ENCODE results near the gene RASAL1.

GRCh38 chr12:113136990-113137511 is 1.5 kb upstream of the RASAL1 start:
- TF ChIP-seq ZNF274 (IDR thresholded peaks at IDR 0.05; ENCODE audit: low read length) (no peak), ZNF274 (tag by site-specific recombination; IDR thresholded peaks at IDR 0.05; ENCODE audit: borderline replicate concordance) (no peak), ZNF362 (tag by site-specific recombination; IDR thresholded peaks at IDR 0.05) (no peak), CTCF (tag by site-specific recombination; IDR thresholded peaks at IDR 0.05) (no peak), ZNF830 (tag by site-specific recombination; IDR thresholded peaks at IDR 0.05; ENCODE audit: low read depth) (no peak), ZNF549 (tag by site-specific recombination; IDR thresholded peaks at IDR 0.05) (no peak), ZNF335 (tag by site-specific recombination; conservative IDR thresholded peaks at IDR 0.05) (no peak), ZNF16 (tag by site-specific recombination; IDR thresholded peaks at IDR 0.05; ENCODE audit: low read depth) (no peak), REST (tag by site-specific recombination; IDR thresholded peaks at IDR 0.05) (no peak), ATF2 (tag by site-specific recombination; IDR thresholded peaks at IDR 0.05; ENCODE audit: low read depth) (no peak), PATZ1 (tag by site-specific recombination; IDR thresholded peaks at IDR 0.05) (no peak)
